EH (cell line): Measurements from ENCODE around the gene ASGR2.
"Not testable (repeated sequence)": the region's sequence is repeated elsewhere in the genome, so short reads cannot be mapped to it uniquely, and the experiment has no call there.

ENCODE experiments used
- DNase-seq: peaks from one replicate; pipeline ENCODE4 v3.0.0-alpha.2; 2015; ENCODE audit warnings: low read depth

The ASGR2 gene

GRCh38 chr17:7098802-7099459, 15.7 kb downstream of the ASGR2 start:
- no peak for DNase-seq

- no peak for DNase-seq
Measured at GRCh38 chr17:7097940-7098339, 16.7 kb downstream of the ASGR2 start.

DNA sequence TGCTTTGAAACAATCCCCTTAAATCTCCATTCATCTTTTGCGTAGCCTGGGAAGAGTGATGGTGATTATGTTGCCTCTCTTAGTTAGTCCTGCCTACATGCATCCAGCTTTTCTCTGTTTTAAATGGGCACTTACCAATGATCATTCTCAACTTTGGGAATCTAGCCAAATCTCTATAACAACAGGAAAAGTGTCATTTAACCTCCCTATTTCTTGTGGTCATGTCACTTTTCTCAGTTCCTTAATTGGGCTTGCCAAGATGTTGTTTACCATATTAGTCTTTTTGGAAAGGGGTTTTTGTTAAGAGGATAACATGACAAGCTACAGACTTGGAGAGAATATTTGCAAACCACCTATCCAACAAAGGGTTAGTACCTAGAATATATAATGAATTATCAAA, 19.0 kb downstream of the ASGR2 start:
- DNase-seq: no peak

GRCh38 chr17:7094652-7095019, 20.0 kb downstream of the ASGR2 start:
- DNase-seq: no peak

DNA sequence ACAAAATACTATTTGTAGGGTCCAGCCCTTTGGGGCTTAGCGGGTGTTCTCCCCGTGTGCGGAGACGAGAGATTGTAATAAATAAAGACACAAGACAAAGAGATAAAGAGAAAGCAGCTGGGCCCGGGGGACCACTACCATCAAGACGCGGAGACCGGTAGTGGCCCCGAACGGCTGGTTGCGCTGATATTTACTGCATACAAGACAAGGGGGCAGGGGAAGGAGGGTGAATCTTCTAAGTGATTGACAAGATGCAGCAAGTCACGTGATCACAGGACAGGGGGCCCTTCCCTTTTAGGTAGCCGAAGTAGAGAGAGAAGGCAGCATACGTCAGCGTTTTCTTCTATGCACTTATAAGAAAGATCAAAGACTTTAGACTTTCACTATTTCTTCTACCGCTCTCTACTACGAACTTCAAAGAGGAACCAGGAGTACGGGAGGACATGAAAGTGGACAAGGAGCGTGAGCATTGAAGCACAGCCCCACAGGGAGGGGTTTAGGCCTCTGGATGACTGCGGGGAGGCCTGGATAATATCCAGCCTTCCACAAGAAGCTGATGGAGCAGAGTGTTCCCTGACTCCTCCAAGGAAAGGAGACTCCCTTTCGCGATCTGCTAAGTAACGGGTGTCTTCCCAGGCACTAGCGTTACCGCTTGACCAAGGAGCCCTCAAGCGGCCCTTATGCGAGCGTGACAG, 23.2 kb downstream of the ASGR2 start:
- not testable (repeated sequence) for DNase-seq

DNA sequence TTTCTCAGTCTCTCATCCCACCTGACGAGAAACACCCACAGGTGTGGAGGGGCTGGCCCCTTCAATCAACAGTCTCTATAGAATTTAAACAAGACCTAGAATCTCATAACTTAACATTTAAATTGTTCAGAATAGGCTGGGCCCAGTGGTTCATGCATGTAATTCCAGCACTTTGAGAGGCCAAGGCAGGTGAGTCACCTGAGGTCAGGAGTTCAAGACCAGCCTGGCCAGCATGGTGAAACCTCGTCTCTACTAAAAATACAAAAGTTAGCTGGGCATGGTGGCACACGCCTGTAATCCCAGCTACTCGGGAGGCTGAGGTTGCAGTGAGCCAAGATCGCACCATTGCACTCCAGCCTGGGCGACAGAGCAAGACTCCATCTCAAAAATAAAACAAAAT, 25.1 kb downstream of the ASGR2 start:
- not testable (repeated sequence) for DNase-seq

- DNase-seq: not testable (repeated sequence)
Measured at GRCh38 chr17:7088442-7088841, 26.2 kb downstream of the ASGR2 start.

DNA sequence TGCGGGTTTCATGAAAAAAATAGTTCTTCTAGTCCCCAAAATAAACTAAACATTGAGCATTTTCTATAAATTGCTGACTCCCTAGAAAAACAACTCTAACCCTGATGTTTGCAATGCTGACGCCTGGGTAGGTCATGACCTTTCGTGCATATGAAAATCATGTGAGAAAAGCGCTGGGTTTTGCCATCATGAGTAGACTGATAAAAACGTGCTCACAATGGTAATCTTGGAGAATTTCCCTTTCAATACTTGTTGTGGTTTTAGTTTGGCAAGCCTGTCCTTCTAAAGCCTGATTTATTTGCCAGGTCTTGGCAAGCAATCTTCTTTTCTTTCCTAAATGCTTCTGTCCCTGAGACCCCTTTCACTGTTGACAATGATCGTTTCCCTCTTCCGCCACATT, 30.5 kb downstream of the ASGR2 start:
- no peak for DNase-seq

GRCh38 chr17:7083592-7083991, 31.0 kb downstream of the ASGR2 start:
- DNase-seq: peak; percentile 10

DNA sequence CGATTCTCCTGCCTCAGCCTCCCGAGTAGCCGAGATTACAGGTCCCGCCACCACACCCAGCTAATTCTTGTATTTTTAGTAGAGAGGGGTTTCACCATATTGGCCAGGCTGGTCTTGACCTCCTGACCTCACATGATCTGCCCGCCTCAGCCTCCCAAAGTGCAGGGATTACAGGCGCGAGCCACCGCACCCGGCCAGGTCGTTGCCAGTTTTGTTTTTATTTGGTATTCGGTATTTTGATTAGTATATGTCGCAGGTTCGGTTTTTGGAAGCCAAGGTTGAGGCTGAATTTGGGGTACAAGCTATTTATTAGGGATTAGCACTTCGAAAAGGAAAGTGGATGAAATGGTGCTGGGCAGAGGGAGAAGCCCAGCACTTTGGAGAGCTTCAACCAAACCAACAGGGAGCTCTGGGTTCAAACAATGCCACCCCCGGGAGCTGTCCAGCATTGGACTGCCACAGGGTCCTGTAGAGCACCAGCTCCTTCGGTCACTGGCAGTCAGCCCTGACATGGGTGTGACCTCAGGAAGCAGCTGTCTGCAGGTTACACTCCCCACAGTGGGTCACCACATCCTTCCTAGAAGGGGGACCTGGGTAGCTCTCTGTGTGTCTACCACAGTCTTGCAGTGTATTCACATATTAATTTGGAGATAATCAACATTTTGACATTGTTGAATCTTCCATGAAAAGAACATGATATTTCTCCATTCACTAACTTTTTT, 33.1 kb downstream of the ASGR2 start:
- DNase-seq: no peak

DNA sequence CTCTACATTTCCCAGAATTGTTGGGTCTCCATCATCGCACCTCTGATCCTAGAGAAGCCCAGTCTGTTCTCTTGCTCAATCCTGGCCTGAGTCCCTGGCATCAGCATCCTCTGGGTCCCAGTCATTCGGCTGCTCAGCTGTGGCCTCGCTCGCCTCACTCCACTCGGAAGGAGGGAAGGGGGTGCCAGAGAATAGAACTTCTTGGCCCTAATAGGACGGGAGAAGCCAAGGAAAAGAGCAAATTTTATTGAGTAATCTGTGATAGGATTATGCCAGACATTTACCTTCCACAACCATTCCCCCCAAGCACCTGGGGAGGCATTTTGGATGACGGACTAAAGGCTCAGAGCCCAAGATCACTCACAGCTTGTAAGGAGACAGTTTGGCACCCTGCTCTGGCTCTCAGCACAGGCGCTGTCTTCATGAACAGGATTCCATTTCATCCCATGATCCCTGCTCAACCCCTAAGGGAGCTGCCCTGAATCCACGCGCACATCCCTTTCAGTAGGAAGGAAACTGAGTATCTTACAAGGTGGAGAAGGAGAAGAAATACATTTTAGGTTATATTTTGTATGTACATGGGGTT, 34.1 kb downstream of the ASGR2 start:
- no peak for DNase-seq

- DNase-seq: no peak
Measured at GRCh38 chr17:7079581-7080455, 34.8 kb downstream of the ASGR2 start, which contains the start of gene CLEC10A. CLEC10A (minus strand) TSS chr17:7080251; CDS start chr17:7078812, 1,439 bp downstream.

- DNase-seq: no peak
Measured at GRCh38 chr17:7078711-7079110, 35.9 kb downstream of the ASGR2 start.

DNA sequence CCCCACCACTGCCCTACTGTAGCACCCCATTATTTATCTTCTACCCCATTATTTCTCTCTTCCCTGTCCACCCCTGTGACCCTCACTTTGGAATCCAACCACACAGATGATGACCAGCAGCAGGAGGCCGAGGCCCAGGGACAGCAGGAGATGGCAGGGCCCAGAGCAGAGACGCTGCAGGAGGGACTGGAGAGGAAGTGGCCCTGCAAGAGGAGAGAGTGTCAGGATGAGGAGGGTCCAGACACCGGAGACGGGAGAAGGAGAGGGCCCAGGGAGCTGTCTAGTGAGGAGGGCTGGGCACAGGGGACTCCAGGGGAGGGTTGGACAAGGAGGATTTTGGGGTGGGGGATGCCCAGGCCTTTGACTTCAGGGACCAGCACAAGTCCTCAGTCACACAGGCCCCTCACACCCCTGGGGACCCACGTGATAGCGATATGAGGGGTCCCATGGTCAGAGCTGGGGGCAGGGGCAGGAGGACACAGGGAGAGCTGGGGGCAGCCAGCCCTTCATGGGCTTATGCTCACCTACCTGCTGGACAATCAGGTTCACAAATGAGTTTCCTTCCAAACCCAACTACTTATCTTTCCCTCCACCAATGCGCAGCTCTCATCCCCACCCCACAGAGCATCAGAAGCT, 36.6 kb downstream of the ASGR2 start:
- DNase-seq: no peak

GRCh38 chr17:7074931-7075330, 39.7 kb downstream of the ASGR2 start:
- no peak for DNase-seq

DNA sequence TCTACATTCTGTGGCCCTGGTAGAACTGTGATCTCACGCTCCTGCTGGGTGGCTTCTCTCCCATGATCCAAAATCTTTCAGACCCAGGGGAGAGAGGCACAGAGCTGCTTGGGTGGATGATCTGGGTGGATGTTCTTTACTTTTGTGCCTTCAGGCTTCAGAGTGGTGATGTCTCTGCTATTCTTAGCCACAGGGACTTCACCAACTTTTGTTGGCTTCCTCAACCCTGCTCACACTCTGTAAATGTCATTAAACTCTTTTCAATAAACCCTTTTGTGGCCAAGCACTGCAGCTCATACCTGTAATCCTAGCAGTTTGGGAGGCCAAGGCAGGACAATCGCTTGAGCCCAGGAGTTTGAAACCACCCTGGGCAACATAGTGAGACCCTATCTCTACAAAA, 42.2 kb downstream of the ASGR2 start:
- no peak for DNase-seq

GRCh38 chr17:7070712-7071111, 43.9 kb downstream of the ASGR2 start:
- DNase-seq: no peak

DNA sequence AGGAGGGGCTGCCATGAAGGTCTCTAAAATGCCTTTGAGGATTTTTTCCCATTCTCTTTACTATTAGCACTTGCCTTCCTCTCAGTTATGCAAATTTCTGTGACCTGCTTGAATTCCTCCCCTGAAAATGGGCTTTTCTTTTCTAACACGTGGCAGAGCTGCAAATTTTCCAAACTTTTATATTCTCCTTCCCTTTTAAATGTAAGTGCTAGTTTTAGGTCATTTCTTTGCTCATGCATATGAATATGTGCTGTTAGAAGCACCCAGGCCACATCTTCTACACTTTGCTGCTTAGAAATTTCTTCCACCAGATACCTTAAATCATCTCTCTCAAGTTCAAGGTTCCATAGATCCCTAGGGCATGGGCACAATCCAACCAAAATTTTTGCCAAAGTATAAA, 46.4 kb downstream of the ASGR2 start:
- DNase-seq: no peak

- no peak for DNase-seq
Measured at GRCh38 chr17:7067198-7067597, 47.4 kb downstream of the ASGR2 start.

GRCh38 chr17:7064261-7064660, 50.4 kb downstream of the ASGR2 start:
- DNase-seq: no peak

GRCh38 chr17:7063518-7064094, 51.0 kb downstream of the ASGR2 start:
- no peak for DNase-seq
